ENCODE results near the gene KCNK5.

The KCNK5 gene

GRCh38 chr6:39240155-39240757 lies 11.0 kb upstream of the KCNK5 start:
- DNase-seq: no peak

- no peak for DNase-seq
Measured at GRCh38 chr6:39239527-39240154, 10.4 kb upstream of the KCNK5 start.

DNA sequence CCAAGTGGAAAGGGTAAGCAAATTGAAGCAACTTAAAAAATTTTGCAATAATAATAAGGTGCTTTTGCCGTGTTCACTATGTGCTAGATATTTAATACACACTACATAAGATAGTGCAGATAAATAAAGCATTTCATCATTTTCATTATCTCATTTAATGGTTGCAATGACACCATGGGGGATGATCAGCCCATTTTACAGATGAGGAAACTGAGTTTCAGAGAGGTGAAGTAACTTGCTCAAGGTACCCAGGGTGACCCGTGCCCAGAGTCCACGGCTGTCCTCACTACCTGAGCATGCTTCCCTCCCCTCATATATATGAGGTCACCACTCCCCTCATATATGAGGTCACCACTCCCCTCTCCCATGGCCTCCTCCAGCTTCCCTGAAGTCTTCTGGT lies 7.5 kb upstream of the KCNK5 start:
- no peak for DNase-seq

- DNase-seq: no peak
Measured at GRCh38 chr6:39233333-39233732, 4.1 kb upstream of the KCNK5 start.

GRCh38 chr6:39231521-39232243 lies 2.4 kb upstream of the KCNK5 start:
- no peak for DNase-seq

GRCh38 chr6:39230654-39231035 lies 1.4 kb upstream of the KCNK5 start:
- DNase-seq: no peak

DNA sequence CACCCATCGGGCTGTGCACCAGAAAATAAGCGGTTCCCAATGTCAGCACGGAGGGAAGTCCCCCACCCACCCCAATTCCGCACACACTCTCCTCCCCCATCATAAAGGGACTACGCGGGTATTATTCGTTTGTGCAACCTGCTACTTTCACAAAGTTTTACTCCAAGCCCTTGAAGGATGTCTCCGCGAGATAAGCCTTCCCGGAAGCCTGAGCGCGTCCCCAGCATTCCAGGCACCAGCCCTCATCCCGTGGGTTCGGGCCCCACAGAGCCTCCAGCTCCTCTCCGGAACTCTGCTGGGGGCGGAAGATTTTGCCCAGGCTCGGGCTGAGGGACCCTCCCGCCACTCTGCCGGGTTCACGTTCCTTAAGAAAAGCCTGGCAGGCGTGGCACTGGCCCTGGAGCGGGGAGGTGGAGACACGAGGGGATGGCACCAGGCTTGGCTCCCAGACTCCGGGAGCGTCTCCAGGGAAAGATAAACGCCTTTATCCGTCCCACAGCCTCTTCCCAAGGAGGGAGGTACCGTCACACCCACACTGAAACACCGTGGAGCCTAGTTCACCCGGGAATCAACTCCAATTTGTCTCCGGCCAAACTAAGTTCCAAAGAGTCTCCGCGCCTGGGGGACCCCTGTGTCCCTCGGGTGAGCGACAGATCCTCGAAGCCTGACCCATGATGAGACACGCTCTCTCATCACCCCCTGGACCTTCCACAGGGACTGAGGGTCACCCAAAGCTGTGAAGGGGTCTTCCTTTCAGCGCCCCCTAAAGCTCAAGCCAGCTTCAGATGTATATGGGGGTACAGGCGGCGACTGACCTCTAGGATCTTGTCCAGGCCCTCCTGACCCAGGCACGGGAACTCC lies 934 bp downstream of the KCNK5 start:
- no peak for DNase-seq

- no peak for DNase-seq
Measured at GRCh38 chr6:39227476-39227875, 1.8 kb downstream of the KCNK5 start.

DNA sequence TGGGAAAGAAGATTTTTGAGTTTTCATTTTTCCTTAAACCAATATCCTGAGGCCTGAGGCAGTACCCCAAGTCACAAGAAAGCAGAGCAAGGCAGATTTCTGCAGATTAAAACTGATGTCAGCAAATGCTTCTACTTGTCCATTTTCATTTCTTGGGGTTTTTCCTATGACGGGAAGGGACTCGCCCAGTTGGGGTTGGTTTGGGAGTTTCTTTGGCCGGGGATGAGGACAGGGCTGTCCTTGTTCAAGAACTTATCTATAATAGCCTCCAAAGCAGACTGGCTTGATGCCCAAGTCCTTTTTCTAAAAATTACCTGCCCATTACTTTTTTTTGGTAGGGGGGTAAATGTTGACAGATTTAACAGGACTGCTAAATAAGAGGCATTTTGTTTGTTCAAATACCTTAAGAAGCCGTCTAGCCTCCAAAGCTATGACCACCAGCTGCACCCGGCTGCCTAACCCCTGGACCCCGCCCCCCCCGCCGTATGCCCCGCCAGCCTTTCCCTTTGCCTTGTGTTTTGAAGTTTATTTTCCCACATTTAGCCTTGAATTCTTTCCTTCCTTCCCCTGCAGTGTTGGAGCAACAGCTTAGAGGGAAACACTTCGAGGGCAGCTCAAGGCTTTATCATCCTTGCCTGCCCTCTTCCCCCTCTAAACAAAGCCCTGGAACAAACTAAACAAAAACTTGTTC lies 2.5 kb downstream of the KCNK5 start:
- DNase-seq: no peak

DNA sequence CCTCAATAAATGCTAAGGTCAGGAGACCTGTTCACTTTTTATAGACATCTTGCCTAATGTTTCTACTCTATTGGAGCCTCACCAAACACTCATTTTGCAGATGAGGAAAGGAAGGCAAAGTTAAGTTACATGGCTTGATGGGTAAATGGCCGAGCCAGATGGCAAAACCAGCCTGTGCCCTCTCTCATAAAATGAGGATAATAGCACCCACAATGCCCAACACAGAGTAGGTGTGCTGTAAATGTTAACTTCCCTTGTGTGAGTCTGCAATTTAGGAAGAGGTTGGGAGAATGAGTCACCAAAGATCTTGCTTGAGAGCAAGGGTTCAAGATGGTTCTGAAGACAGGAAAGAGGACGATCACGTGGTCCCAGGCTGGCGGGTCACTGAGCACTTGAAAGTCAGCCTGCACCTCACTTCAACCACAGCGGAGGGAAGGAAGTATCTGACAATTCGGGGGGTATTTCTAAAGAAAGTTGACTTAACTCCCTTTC lies 3.3 kb downstream of the KCNK5 start:
- DNase-seq: peak; percentile 10

- DNase-seq: no peak
Measured at GRCh38 chr6:39225543-39225942, 3.7 kb downstream of the KCNK5 start.

- no peak for DNase-seq
Measured at GRCh38 chr6:39224523-39225182, 4.6 kb downstream of the KCNK5 start.

DNA sequence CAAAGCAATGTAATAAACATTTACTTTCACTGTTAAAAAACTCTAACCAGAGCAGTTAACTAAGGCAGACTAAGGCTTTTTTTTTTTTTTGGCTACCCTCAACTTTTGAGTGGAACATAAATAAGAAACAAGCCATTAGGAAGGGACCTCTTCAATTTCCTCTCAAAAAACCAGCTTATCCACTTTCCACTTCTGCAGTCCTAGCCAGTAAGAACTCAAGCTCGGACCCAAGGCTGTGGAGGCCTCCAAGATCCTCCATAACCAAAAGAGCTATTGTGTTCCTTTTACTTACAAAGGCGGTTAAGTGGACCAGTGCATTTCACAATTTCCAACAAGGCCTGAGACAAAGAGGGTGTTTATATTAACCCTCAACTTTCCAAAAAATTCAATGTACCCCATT lies 5.3 kb downstream of the KCNK5 start:
- no peak for DNase-seq

DNA sequence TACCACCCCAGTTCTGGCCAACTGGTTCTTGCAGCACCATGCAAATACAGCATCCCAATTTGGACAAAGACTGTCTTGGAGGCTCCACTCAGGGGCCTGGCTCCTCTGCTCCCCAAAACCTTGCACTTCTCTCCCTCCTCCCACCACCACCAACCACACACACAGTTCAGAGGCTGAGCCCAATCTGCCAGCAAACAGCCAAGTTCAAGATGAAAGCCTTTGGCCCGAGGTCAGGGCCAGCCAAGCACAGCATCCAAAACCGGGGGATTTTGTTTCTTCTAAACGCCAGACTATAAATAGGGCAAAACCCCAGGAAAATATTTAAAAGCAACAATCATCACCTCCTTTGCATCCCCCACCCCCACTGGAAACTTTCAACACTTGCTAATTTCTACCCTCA lies 5.7 kb downstream of the KCNK5 start:
- DNase-seq: no peak

DNA sequence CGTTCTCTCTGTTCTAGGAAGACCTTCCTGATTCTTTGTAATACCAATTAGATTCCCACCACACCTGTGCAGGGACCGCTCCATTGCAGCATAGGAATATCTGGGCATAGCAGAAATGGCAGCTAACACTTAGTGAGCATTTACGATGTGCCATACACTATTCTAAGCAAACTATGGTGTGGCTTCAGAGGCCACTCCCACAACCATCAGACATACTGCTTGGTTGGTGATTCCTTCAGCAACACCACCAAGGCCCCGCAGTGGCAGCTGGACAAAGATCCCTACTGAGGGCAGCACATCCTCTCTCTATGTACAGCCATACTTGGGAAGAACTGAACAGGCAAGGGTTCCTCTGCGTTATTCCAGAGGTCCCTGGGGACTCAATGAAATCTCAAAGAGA lies 6.2 kb downstream of the KCNK5 start:
- DNase-seq: no peak

GRCh38 chr6:39221779-39222641 lies 7.3 kb downstream of the KCNK5 start:
- no peak for DNase-seq

DNA sequence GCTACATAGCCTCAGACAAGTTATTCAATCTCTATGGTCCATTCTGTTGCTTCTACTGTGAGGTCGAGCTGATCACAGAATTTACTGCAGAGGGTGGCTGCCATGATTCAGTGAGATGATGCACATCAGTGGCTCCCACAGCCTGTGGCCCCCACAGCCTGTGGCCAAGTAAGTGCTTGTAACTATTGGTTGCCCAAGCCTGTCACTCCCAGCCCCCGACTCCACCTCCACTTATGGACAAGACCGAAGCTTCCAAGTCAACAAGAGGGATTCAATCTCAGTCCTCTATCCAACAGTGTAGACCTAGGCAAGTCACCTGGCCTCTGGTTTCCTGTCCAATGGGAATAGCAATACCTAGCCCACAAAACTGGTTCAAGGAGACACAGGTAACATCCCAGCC lies 8.2 kb downstream of the KCNK5 start:
- no peak for DNase-seq

DNA sequence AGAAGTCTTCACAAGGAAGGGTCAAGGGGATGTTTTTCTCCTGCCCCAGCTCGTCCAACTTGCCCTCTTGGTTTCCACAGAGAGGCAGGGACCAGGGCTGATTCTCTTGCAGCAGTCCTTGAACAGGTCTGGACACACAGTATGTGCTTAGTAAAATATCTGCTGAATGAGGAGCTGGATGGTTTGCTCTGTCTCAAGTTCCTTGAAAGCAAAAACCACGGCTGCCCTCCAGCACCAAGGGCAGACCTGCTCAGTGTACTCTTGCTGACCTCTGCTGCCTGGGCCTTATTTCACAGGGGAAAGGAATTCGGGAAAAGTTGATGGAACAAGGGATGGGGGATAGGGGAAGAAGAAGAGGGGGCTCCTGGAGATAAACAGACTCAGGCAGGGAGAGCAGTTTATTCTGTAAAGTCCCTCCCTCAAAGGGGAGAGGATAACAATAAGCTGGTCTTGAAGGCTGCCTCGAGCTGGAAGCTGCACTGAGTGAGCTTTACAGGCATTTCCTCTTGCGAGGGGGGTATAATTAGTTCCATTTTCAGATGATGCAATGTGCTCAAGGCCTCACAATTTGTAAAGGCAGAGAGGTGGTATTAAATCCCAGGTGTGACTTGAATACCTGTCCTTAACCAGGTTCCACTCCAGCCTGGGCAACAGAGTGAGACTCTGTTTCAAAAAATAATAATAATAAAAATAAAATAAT lies 10.3 kb downstream of the KCNK5 start:
- no peak for DNase-seq

- no peak for DNase-seq
Measured at GRCh38 chr6:39217177-39217864, 12.0 kb downstream of the KCNK5 start.

DNA sequence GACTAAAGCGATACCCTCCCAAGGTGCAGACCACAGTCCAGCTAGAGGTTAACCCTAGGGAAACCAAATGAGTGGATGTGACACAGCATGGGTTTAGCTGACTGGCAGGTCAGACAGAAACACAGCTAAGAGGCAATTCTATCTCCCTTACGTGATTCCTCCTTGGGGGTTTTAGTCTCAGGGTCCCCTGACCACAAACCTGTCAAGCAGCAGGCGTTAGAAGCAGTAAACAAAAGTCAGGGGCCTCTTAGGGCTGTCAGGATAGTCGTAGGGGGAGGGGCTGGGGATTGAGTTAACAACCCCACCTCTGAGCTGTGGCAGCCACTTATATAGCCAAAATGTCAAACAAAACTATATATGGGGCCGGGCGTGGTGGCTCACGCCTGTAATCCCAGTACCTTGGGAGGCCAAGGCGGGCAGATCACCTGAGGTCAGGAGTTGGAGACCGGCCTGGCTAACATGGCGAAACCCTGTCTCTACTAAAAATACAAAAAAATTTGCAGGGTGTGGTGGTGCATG lies 13.6 kb downstream of the KCNK5 start:
- DNase-seq: no peak

Data from activated CD4-positive, alpha-beta T cell treated with anti-CD3 and anti-CD28 coated beads, Interleukin-2, amount 50 U/mL, for 1 hour (primary cell).